Cerebellar cortex (tissue), 1 donor: ENCODE results near the gene MYO9B.
"Not testable (repeated sequence)": the region's sequence is repeated elsewhere in the genome, so short reads cannot be mapped to it uniquely, and the experiment has no call there.

ENCODE experiments used
- DNase-seq: peaks from one replicate; pipeline ENCODE4 v3.0.0-alpha.2; 2015; ENCODE audit warnings: low spot score

The MYO9B gene

GRCh38 chr19:17183271-17183761 lies 107.7 kb downstream of the MYO9B start:
- no peak for DNase-seq

DNA sequence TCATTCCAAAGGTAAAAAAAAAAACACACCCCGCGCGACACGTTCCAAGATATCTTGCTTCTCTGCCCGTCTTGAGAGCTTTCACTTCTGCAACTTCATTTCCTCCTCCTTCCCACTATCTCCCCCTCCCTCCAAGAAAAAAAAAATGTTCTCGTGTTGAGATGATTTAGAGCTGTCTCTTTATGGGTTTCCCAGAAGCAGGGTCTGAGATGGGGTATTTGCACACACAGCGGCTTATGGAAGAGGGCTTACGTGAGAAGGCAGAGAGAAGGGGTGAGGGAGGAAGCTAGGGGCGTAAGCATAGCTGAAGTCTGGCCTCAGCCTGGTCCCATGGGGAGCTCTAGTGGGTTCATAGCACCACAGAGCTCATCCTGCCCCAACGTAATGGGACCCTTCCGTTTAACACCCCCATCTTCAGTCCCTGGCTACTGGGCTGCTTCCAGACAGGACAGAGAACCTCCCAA lies 108.3 kb downstream of the MYO9B start:
- DNase-seq = no peak

DNA sequence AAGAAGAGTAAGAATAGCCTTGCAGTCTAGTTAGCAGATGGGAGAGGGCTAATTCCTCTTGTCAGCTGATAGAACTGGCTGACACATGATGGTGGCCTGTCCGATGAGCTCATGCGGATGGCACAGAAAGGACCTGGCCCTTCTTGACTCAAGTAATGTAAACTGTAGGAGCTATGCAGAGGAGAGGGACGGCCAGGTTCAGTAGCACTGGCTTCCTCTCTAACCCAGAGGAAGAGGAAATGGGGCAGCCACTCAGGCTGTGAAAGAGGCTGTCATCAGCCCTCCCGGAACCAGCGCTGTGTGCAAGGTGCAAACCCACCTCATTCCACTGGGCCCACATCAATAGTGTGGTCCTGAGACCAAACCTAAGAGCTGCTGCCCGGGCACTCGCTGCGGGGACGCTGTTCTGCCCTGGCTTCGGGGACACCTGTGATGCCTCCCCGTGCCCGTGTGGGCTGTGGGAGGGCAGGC lies 108.8 kb downstream of the MYO9B start:
- no peak for DNase-seq

GRCh38 chr19:17185590-17185989 lies 110.0 kb downstream of the MYO9B start:
- no peak for DNase-seq

DNA sequence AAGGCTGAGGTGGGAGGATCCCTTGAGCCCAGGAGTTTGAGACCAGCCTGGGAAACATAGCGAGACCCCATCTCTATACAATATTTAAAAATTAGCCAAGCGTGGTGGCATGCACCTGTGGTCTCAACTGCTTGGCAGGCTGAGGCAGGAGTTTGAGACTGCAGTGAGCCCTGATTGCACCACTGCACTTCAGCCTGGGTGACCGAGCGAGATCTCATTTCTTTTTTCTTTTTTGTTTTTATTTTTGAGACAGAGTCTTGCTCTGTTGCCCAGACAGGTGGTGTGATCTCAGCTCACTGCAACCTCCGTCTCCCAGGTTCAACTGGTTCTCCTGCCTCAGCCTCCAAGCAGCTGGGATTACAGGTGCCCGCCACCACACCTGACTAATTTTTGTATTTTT lies 116.2 kb downstream of the MYO9B start:
- not testable (repeated sequence) for DNase-seq

- DNase-seq = no peak
Observed at GRCh38 chr19:17192751-17193150, 117.2 kb downstream of the MYO9B start.

GRCh38 chr19:17194608-17195007 lies 119.0 kb downstream of the MYO9B start:
- no peak for DNase-seq

GRCh38 chr19:17195106-17195505 lies 119.5 kb downstream of the MYO9B start:
- DNase-seq = no peak

DNA sequence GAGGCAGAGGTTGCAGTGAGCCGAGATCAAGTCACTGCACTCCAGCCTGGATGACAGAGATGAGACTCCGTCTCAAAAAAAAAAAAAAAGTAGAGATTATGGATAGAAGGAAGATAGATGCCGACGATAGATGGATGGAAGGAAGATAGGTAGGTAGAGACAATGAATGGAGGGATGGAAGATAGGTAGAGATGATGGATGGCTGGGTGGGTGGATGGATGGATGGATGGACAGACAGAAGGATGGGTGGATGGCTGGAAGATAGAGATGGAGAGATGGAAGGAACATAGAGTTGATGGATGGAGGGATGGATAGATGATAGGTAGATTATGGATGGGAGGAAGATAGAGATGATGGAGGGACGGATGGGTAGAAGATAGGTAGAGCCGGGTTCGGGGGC lies 121.0 kb downstream of the MYO9B start:
- no peak for DNase-seq

- DNase-seq = no peak
Observed at GRCh38 chr19:17197666-17198065, 122.1 kb downstream of the MYO9B start.

DNA sequence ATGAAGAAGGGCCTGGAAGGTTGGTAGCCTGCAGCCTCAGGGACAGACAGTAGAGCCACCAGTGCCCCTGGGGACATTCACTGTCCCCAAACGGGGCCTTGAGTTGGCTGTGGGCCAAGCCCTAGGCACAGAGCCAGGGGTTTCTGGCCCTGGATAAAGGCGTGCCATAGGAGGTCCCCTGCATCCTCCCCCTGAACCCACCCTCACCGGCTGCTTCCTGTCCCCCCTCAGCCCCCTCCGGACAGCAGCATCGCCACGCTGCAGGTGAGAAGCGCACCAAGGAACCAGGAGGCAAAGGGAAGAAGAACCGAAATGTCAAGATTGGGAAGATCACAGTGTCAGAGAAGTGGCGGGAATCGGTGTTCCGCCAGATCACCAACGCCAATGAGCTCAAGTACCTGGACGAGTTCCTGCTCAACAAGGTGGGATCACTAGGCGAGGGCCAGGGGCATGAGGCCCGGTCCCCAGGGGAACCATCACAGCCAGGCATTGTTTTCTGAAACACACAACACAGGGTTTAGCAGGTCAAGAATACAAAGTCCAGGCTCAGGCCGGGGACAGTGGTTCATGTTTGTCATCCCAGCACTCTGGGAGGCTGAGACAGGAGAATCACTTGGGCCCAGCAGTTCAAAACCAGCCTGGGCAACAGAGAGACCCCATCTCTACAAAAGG lies 125.0 kb downstream of the MYO9B start:
- no peak for DNase-seq

GRCh38 chr19:17202249-17202648 lies 126.7 kb downstream of the MYO9B start:
- no peak for DNase-seq

- DNase-seq = no peak
Observed at GRCh38 chr19:17202713-17203112, 127.1 kb downstream of the MYO9B start.

DNA sequence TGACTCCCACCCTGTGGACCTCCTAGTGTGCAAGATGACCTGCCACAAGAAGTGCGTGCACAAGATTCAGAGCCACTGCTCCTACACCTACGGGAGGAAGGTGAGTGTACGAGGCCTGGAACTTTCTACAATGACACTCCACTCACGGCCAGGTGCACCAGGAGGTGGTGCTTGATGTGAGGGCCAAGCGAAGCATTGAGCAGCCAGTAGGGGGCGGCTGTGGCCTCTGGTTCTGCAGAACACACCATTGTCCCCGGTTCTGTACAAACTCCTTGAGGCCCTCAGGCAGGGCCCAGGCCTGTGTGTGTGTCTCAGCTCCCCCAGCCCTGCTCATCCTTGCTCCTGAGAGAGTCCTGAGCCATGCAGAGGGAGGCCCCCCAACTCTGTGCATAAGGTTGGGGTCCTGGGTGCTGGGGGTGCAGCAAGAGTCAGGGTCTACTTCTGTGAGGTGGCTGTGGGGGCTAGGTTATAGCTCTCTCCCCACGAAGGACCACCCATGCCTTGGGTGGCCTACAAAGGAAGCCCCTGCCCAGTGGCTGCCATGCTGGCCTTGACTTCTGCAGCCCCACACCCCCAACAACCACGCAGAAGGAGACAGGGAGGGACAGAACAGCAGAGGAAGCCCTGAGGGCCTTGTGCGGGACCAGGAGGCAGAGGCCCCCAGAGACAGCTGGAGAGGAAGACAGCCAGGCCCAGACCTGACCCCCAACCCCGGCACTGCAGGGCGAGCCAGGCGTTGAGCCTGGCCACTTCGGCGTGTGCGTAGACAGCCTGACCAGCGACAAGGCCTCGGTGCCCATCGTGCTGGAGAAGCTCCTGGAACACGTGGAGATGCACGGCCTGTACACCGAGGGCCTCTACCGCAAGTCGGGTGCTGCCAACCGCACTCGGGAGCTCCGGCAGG lies 129.9 kb downstream of the MYO9B start:
- peak; percentile 68 for DNase-seq

- DNase-seq = no peak
Observed at GRCh38 chr19:17206736-17207581, 131.4 kb downstream of the MYO9B start.

DNA sequence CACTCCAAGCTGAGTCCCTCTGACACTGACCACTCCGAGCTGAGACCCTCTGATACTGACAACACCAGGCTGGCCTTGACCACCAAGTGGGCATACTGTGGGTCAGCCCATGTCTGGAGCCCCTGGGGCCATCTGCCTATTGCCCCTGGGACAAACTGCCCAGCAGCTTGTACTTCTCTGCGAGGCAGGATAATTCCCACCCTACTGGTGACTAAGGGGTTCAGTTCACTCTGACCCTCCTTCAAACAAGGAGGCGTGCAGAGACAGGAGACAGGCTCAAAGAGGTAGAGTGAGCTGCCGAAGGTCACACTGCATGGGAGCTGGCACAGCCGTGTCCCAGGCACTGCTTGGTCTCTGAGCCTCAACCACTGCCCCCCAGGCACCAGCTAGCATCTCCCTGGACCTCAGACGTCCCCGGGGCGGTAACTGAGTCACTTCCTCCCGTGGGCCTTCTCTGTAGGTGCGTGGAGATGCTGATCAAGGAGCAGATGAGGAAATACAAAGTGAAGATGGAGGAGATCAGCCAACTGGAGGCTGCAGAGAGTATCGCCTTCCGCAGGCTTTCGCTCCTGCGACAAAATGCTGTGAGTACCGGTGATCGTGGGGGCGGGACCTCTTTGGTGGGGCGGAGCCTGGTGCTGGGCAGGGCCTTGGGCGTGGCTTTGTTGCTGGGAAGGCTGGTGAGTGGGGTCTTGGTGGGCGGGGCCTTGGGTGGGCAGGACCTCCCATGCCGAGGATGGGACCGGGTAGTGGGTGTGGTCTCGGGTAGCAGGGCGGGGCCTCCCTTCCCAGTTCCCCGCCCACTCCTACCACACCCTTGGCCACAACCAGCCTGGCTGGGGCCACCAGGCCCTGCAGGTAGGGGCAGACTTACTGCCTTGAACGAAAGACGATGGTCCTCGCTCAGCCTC lies 133.8 kb downstream of the MYO9B start:
- DNase-seq = peak; percentile 75

GRCh38 chr19:17210296-17210695 lies 134.7 kb downstream of the MYO9B start:
- no peak for DNase-seq

- DNase-seq = no peak
Observed at GRCh38 chr19:17211547-17212446, 136.2 kb downstream of the MYO9B start.

- no peak for DNase-seq
Observed at GRCh38 chr19:17213334-17213733, 137.8 kb downstream of the MYO9B start.
